Suprapubic skin (tissue), 4 donors: ENCODE measurements around the gene TNFRSF1A. TPM values are rescaled to one million over a fixed set of nuclear protein-coding genes. Genes with fewer than 3 reads are reported as not detected.

Experiments
- DNase-seq, 2 donors: peaks; one replicate each; pipeline ENCODE4 v3.0.0-alpha.2; 2019; ENCODE audit warnings: low spot score in 2 of 2
- H3K27ac ChIP-seq: fragments of 200-600 bp; sonication (generic); one replicate; pipeline ENCODE4 v1.5.1; 2019
- H3K27me3 ChIP-seq: fragments of 200-600 bp; sonication (generic); one replicate; pipeline ENCODE4 v1.5.1; 2019
- H3K36me3 ChIP-seq: fragments of 200-600 bp; sonication (generic); one replicate; pipeline ENCODE4 v1.5.1; 2019
- H3K4me1 ChIP-seq: fragments of 200-600 bp; sonication (generic); one replicate; pipeline ENCODE4 v1.5.1; 2019
- H3K4me3 ChIP-seq: fragments of 200-600 bp; sonication (generic); one replicate; pipeline ENCODE4 v1.5.1; 2019; ENCODE audit warnings: mild to moderate bottlenecking
- H3K9me3 ChIP-seq: fragments of 200-600 bp; sonication (generic); one replicate; pipeline ENCODE4 v1.5.1; 2019
- CTCF ChIP-seq, 2 donors: fragments of 200-600 bp in 1 of 2; fragments of 450-650 bp in 1 of 2; sonication (generic) in 1 of 2; IDR thresholded peaks; one replicate each; pipeline ENCODE4 v1.5.1; 2016 to 2019; ENCODE audit warnings: antibody characterized with exemption in 2 of 2, mild to moderate bottlenecking in 1 of 2, moderate library complexity in 1 of 2
- EP300 ChIP-seq: sonication (generic); formaldehyde crosslinking; IDR thresholded peaks from one replicate; pipeline ENCODE4 v1.6.1; 2017; ENCODE audit warnings: antibody characterized with exemption
- POLR2A ChIP-seq, 2 donors: fragments of 450-650 bp; IDR thresholded peaks; one replicate each; pipeline ENCODE4 v1.6.1; 2017; ENCODE audit warnings: antibody characterized with exemption in 2 of 2, mild to moderate bottlenecking in 2 of 2, moderate library complexity in 2 of 2
- POLR2AphosphoS5 ChIP-seq, 3 donors: sonication (generic); formaldehyde crosslinking; IDR thresholded peaks; one replicate each; pipeline ENCODE4 v1.6.1; 2017; ENCODE audit warnings: antibody characterized with exemption in 3 of 3
- whole genome bisulfite sequencing: methylation state at CpG from one replicate; pipeline ENCODE4 v1.1.5; 2018; 5-methylcytosine and 5-hydroxymethylcytosine counted together
- total RNA-seq, 4 donors: library from RNA; depleted of rRNA; stranded (reverse); fragments of >200 nt; gene quantifications; one replicate each; pipeline ENCODE4 v1.1.0, GENCODE V29; 2016

TNFRSF1A gene
- total RNA-seq, 4 donors from 2014 or later = 276 to 352 (median 281) TPM

- Histone ChIP-seq H3K36me3 (peaks cover 5% of the 10 kb centered on the region), H3K4me3 (no peak overlapping the region), H3K27me3 (no peaks in the 10 kb centered on the region), H3K9me3 (no peaks in the 10 kb centered on the region), H3K4me1 (peaks cover 28% of the 10 kb centered on the region), H3K27ac (no peak overlapping the region)
- WGBS = 84% methylated on average over 14 of the region's 16 CpGs
- TF ChIP-seq POLR2A (IDR thresholded peaks at IDR 0.05) (no peak), EP300 (no peak), POLR2AphosphoS5 (IDR thresholded peaks at IDR 0.05) (no peak), CTCF (IDR thresholded peaks at IDR 0.05) (no peak)
- DNase-seq = no peak
Observed at GRCh38 chr12:6318440-6318879, 23.4 kb downstream of the TNFRSF1A start.

- Histone ChIP-seq H3K27me3 (no peaks in the 10 kb centered on the region), H3K36me3 (peaks cover 5% of the 10 kb centered on the region), H3K9me3 (no peaks in the 10 kb centered on the region), H3K27ac (no peak overlapping the region), H3K4me3 (no peak overlapping the region), H3K4me1 (peaks cover 28% of the 10 kb centered on the region)
- TF ChIP-seq POLR2A (IDR thresholded peaks at IDR 0.05) (no peak), EP300 (no peak)
- 85% methylated on average over 18 of the region's 21 CpGs for WGBS
- no peak for DNase-seq
Observed at GRCh38 chr12:6317693-6318439, 24.0 kb downstream of the TNFRSF1A start.

GRCh38 chr12:6316921-6317692 lies 24.8 kb downstream of the TNFRSF1A start:
- Histone ChIP-seq H3K4me3 (no peak overlapping the region), H3K9me3 (no peaks in the 10 kb centered on the region), H3K4me1 (peaks cover 28% of the 10 kb centered on the region), H3K27me3 (no peaks in the 10 kb centered on the region), H3K36me3 (peaks cover 5% of the 10 kb centered on the region), H3K27ac (no peak overlapping the region)
- WGBS = 64% methylated on average over 17 of the region's 21 CpGs
- no peak for TF ChIP-seq POLR2A (IDR thresholded peaks at IDR 0.05)
- TF ChIP-seq POLR2AphosphoS5 (IDR thresholded peaks at IDR 0.05) = no peak
- no peak for TF ChIP-seq EP300
- no peak for TF ChIP-seq CTCF (IDR thresholded peaks at IDR 0.05)
- no peak for DNase-seq

GRCh38 chr12:6315704-6316597 lies 25.9 kb downstream of the TNFRSF1A start:
- Histone ChIP-seq H3K9me3 (no peaks in the 10 kb centered on the region), H3K4me3 (no peak overlapping the region), H3K27ac (no peak overlapping the region), H3K27me3 (no peaks in the 10 kb centered on the region), H3K36me3 (peaks cover 5% of the 10 kb centered on the region), H3K4me1 (peaks cover 36% of the 10 kb centered on the region)
- no peak for DNase-seq
- TF ChIP-seq POLR2AphosphoS5 (IDR thresholded peaks at IDR 0.05) = no peak
- no peak for TF ChIP-seq CTCF (IDR thresholded peaks at IDR 0.05)
- TF ChIP-seq POLR2A (IDR thresholded peaks at IDR 0.05) = no peak
- TF ChIP-seq EP300 = no peak
- WGBS = 87% methylated on average over 16 of the region's 17 CpGs

GRCh38 chr12:6315184-6315583 lies 26.7 kb downstream of the TNFRSF1A start:
- 96% methylated on average over 6 of the region's 6 CpGs for WGBS
- DNase-seq = no peak
- no peak for TF ChIP-seq POLR2AphosphoS5 (IDR thresholded peaks at IDR 0.05)
- no peak for TF ChIP-seq CTCF (IDR thresholded peaks at IDR 0.05)
- TF ChIP-seq EP300 = no peak
- no peak for TF ChIP-seq POLR2A (IDR thresholded peaks at IDR 0.05)
- no peak overlapping the region for H3K4me3 ChIP-seq
- H3K4me1 ChIP-seq = peaks cover 44% of the 10 kb centered on the region
- H3K27me3 ChIP-seq = no peaks in the 10 kb centered on the region
- H3K36me3 ChIP-seq = peaks cover 5% of the 10 kb centered on the region
- no peaks in the 10 kb centered on the region for H3K9me3 ChIP-seq
- H3K27ac ChIP-seq = no peak overlapping the region
